Lung (tissue), 12 donors: Measurements from ENCODE around the gene AMIGO3. TPM values are rescaled to one million over a fixed set of nuclear protein-coding genes. Genes with fewer than 3 reads are reported as not detected.

Experiments used
- ATAC-seq: fragments of 200-7000 bp; cut with Tn5 transposase; one replicate; pipeline ENCODE4 v1.9.1; 2020; ENCODE audit warnings: moderate number of reproducible peaks; ENCODE audit not compliant: insufficient read depth, low FRiP score
- DNase-seq, 3 donors: peaks; one replicate each; pipeline ENCODE4 v3.0.0-alpha.2; 2013 to 2017
- H3K27ac ChIP-seq, 2 donors: one replicate each; pipeline ENCODE4 v1.5.1; 2013; ENCODE audit warnings: mild to moderate bottlenecking in 2 of 2, moderate library complexity in 2 of 2, control low read depth in 1 of 2, inconsistent platforms in 1 of 2, low read depth in 1 of 2, low read length in 1 of 2
- H3K27me3 ChIP-seq, 3 donors: one replicate each; pipeline ENCODE4 v1.5.1; 2013; ENCODE audit warnings: low read length in 2 of 3; ENCODE audit not compliant: control insufficient read depth in 3 of 3, insufficient read depth in 3 of 3
- H3K36me3 ChIP-seq, 4 donors: one replicate each; pipeline ENCODE4 v1.5.1; 2013; ENCODE audit warnings: low read length in 4 of 4, mild to moderate bottlenecking in 1 of 4, moderate library complexity in 1 of 4; ENCODE audit not compliant: control insufficient read depth in 4 of 4, insufficient read depth in 4 of 4
- H3K4me1 ChIP-seq, 5 donors: one replicate each; pipeline ENCODE4 v1.5.1; 2013; ENCODE audit warnings: low read length in 5 of 5, mild to moderate bottlenecking in 2 of 5, moderate library complexity in 1 of 5; ENCODE audit not compliant: control insufficient read depth in 5 of 5, insufficient read depth in 5 of 5
- H3K4me3 ChIP-seq: one replicate; pipeline ENCODE4 v1.5.1; 2013; ENCODE audit warnings: mild to moderate bottlenecking, control low read depth, moderate library complexity
- H3K9ac ChIP-seq, 2 donors: one replicate each; pipeline ENCODE4 v1.5.1; 2013; ENCODE audit warnings: low read length in 2 of 2, control low read depth in 1 of 2; ENCODE audit not compliant: insufficient read depth in 1 of 2
- H3K9me3 ChIP-seq, 4 donors: one replicate each; pipeline ENCODE4 v1.5.1; 2013; ENCODE audit warnings: low read length in 3 of 4, mild to moderate bottlenecking in 1 of 4, moderate library complexity in 1 of 4; ENCODE audit not compliant: control insufficient read depth in 4 of 4, insufficient read depth in 3 of 4
- CTCF ChIP-seq: IDR thresholded peaks from 2 replicates; pipeline ENCODE4 v1.5.1; 2012; ENCODE audit warnings: mild to moderate bottlenecking; ENCODE audit errors: control extremely low read depth, extremely low read depth
- WGBS, 2 donors: extraction: QIAGEN DNeasy Blood & Tissue Kit; methylation state at CpG; one replicate each; pipeline ENCODE4 v1.1.7; 2013; 5-methylcytosine and 5-hydroxymethylcytosine counted together
- polyA plus RNA-seq, 2 donors: library from polyadenylated mRNA; stranded (reverse); fragments of 200-250 nt; gene quantifications; one replicate each; pipeline ENCODE4 v1.2.1, GENCODE V29; 2013
- total RNA-seq, 2 donors: library from RNA; depleted of rRNA in 1 of 2; stranded (reverse); fragments of >200 nt in 1 of 2; gene quantifications; one replicate each; pipeline ENCODE4 v1.2.1, GENCODE V29; 2014 to 2021
- donor health status: control.
- donor health status: control.
- donor health status: Bipolar disorder and iron deficiency.
- donor health status: healthy.
- donor health status: DM: yes; HTN: yes; CAD: no.

AMIGO3 gene
- total and polyA plus RNA-seq, 4 donors: 0.25 to 0.63 (median 0.51) TPM; not detected in 1

- Histone ChIP-seq H3K27me3 (no peaks in the 10 kb centered on the region), H3K36me3 (no peaks in the 10 kb centered on the region), H3K9me3 (no peaks in the 10 kb centered on the region), H3K4me1 (peaks cover 0 to 2% (median 0%) of the 10 kb centered on the region in 5 donors), H3K9ac (no peak overlapping the region), H3K4me3 (no peak overlapping the region), H3K27ac (no peak overlapping the region)
- ATAC-seq (no peak), DNase-seq (no peak)
- no peak for TF ChIP-seq CTCF
- 63 to 73% methylated on average over 1 of the region's 1 CpG for WGBS, 2 donors
These were observed 39.7 kb upstream of the AMIGO3 start for GRCh38 chr3:49759226-49759625.

- Histone ChIP-seq H3K27ac (no peak overlapping the region), H3K4me3 (no peak overlapping the region), H3K9me3 (no peaks in the 10 kb centered on the region), H3K27me3 (no peaks in the 10 kb centered on the region), H3K36me3 (no peaks in the 10 kb centered on the region), H3K9ac (no peak overlapping the region), H3K4me1 (peaks cover 0 to 6% (median 0%) of the 10 kb centered on the region in 5 donors)
- 75 to 82% methylated on average over 2 of the region's 2 CpGs for WGBS, 2 donors
- no peak for TF ChIP-seq CTCF
- no peak for ATAC-seq
- no peak for DNase-seq
These were observed 37.7 kb upstream of the AMIGO3 start for GRCh38 chr3:49757197-49757596.

- 46 to 88% methylated on average over 1 of the region's 1 CpG for WGBS, 2 donors
- no peak overlapping the region for H3K9ac ChIP-seq
- peaks cover 0 to 6% (median 2%) of the 10 kb centered on the region in 5 donors for H3K4me1 ChIP-seq
- no peaks in the 10 kb centered on the region for H3K9me3 ChIP-seq
- TF ChIP-seq CTCF: no peak
- DNase-seq (no peak), ATAC-seq (no peak)
- no peak overlapping the region for H3K4me3 ChIP-seq
- no peaks in the 10 kb centered on the region for H3K27me3 ChIP-seq
- no peak overlapping the region for H3K27ac ChIP-seq
- no peaks in the 10 kb centered on the region for H3K36me3 ChIP-seq
These were observed 36.6 kb upstream of the AMIGO3 start for GRCh38 chr3:49756036-49756435.

- no peak for TF ChIP-seq CTCF
- Histone ChIP-seq H3K27ac (no peak overlapping the region), H3K9ac (no peak overlapping the region), H3K9me3 (no peaks in the 10 kb centered on the region), H3K4me1 (peaks cover 0 to 7% (median 2%) of the 10 kb centered on the region in 5 donors), H3K36me3 (peaks cover 0 to 4% (median 0%) of the 10 kb centered on the region in 4 donors), H3K27me3 (no peaks in the 10 kb centered on the region), H3K4me3 (no peak overlapping the region)
- WGBS, 2 donors: 96 to 97% methylated on average over 1 of the region's 1 CpG
- ATAC-seq: no peak
- DNase-seq: no peak
These were observed 35.1 kb upstream of the AMIGO3 start for GRCh38 chr3:49754536-49754935.
